Mesenchymal stem cell (in vitro differentiated cells and primary cell): ENCODE measurements around the gene CCDC178.

ENCODE experiments used
- DNase-seq: peaks from one replicate; pipeline ENCODE4 v3.0.0-alpha.2; 2013
- H2AFZ ChIP-seq: one replicate; pipeline ENCODE4 v1.6.1; 2013; ENCODE audit warnings: low read depth, mild to moderate bottlenecking, control low read depth, inconsistent platforms, low read length, moderate library complexity
- H2AK5ac ChIP-seq: 2 replicates; pipeline ENCODE4 v1.6.1; 2013; ENCODE audit warnings: low read length, moderate library complexity, mild to moderate bottlenecking, inconsistent platforms; ENCODE audit not compliant: severe bottlenecking
- H2BK120ac ChIP-seq: one replicate; pipeline ENCODE4 v1.6.1; 2013; ENCODE audit warnings: low read depth, mild to moderate bottlenecking, inconsistent platforms, low read length, moderate library complexity
- H2BK12ac ChIP-seq, 2 experiments: one replicate each; pipeline ENCODE4 v1.6.1; 2013; ENCODE audit warnings: inconsistent platforms in 2 of 2, low read length in 2 of 2, mild to moderate bottlenecking in 2 of 2, moderate library complexity in 2 of 2, control low read depth in 1 of 2
- H2BK15ac ChIP-seq: one replicate; pipeline ENCODE4 v1.6.1; 2013; ENCODE audit warnings: mild to moderate bottlenecking, low read depth, inconsistent platforms; ENCODE audit not compliant: poor library complexity, severe bottlenecking
- H2BK5ac ChIP-seq: 2 replicates; pipeline ENCODE4 v1.6.1; 2013; ENCODE audit warnings: low read depth, mild to moderate bottlenecking, low read length, control low read depth, inconsistent platforms; ENCODE audit not compliant: poor library complexity, severe bottlenecking
- H3K14ac ChIP-seq, 2 experiments: one replicate each; pipeline ENCODE4 v1.6.1; 2013; ENCODE audit warnings: inconsistent platforms in 2 of 2, low read length in 2 of 2, control low read depth in 1 of 2, mild to moderate bottlenecking in 1 of 2, moderate library complexity in 1 of 2
- H3K18ac ChIP-seq, 2 experiments: one replicate each; pipeline ENCODE4 v1.6.1; 2013; ENCODE audit warnings: inconsistent platforms in 2 of 2, low read length in 2 of 2, control low read depth in 1 of 2, low read depth in 1 of 2, mild to moderate bottlenecking in 1 of 2
- H3K23ac ChIP-seq, 2 experiments: one replicate each; pipeline ENCODE4 v1.6.1; 2013; ENCODE audit warnings: inconsistent platforms in 2 of 2, low read length in 2 of 2, mild to moderate bottlenecking in 2 of 2, moderate library complexity in 2 of 2, control low read depth in 1 of 2
- H3K27ac ChIP-seq: 2 replicates; pipeline ENCODE4 v1.5.1; 2013; ENCODE audit warnings: mild to moderate bottlenecking, moderate library complexity, low read length, control low read depth, inconsistent platforms; ENCODE audit not compliant: poor library complexity, severe bottlenecking
- H3K27me3 ChIP-seq, 2 experiments: 2 replicates each; pipeline versions ENCODE4 v1.6.1 to v1.7.0; 2013; ENCODE audit warnings: low read length in 2 of 2, mild to moderate bottlenecking in 2 of 2, moderate library complexity in 2 of 2, control low read depth in 1 of 2, inconsistent platforms in 1 of 2; ENCODE audit not compliant: control insufficient read depth in 1 of 2, insufficient read depth in 1 of 2
- H3K36me3 ChIP-seq, 2 experiments: 2 replicates each; pipeline versions ENCODE4 v1.6.1 to v1.7.0; 2013; ENCODE audit warnings: low read length in 2 of 2, control low read depth in 1 of 2, inconsistent platforms in 1 of 2, low read depth in 1 of 2, mild to moderate bottlenecking in 1 of 2; ENCODE audit not compliant: insufficient read depth in 2 of 2, control insufficient read depth in 1 of 2
- H3K4ac ChIP-seq, 2 experiments: one replicate each; pipeline ENCODE4 v1.6.1; 2013; ENCODE audit warnings: inconsistent platforms in 2 of 2, low read length in 2 of 2, mild to moderate bottlenecking in 2 of 2, moderate library complexity in 2 of 2, control low read depth in 1 of 2, low read depth in 1 of 2
- H3K4me1 ChIP-seq: 2 replicates; pipeline ENCODE4 v1.6.1; 2013; ENCODE audit warnings: low read depth, low read length, control low read depth; ENCODE audit not compliant: control insufficient read depth, insufficient read depth
- H3K4me2 ChIP-seq: 2 replicates; pipeline ENCODE4 v1.6.1; 2013; ENCODE audit warnings: low read length, mild to moderate bottlenecking, inconsistent platforms; ENCODE audit not compliant: poor library complexity, severe bottlenecking
- H3K4me3 ChIP-seq, 2 experiments: 2 replicates each; pipeline versions ENCODE4 v1.5.1 to v1.7.0; 2013; ENCODE audit warnings: low read length in 2 of 2, mild to moderate bottlenecking in 2 of 2, control low read depth in 1 of 2, low read depth in 1 of 2; ENCODE audit not compliant: insufficient read depth in 1 of 2
- H3K79me1 ChIP-seq: replicated peaks from 2 replicates; pipeline ENCODE4 v1.6.1; 2013; ENCODE audit warnings: mild to moderate bottlenecking, control low read depth, low read length, inconsistent platforms; ENCODE audit not compliant: poor library complexity, severe bottlenecking
- H3K9ac ChIP-seq: 2 replicates; pipeline ENCODE4 v1.7.0; 2013; ENCODE audit warnings: mild to moderate bottlenecking, low read length, moderate library complexity
- H3K9me3 ChIP-seq: 2 replicates; pipeline ENCODE4 v1.7.0; 2013; ENCODE audit warnings: mild to moderate bottlenecking, low read length; ENCODE audit not compliant: control insufficient read depth
- H4K8ac ChIP-seq: one replicate; pipeline ENCODE4 v1.6.1; 2013; ENCODE audit warnings: inconsistent platforms, mild to moderate bottlenecking, low read length, moderate library complexity
- H4K91ac ChIP-seq: one replicate; pipeline ENCODE4 v1.6.1; 2013; ENCODE audit warnings: mild to moderate bottlenecking, low read length, inconsistent platforms
- WGBS: methylation state at CpG from one replicate; pipeline ENCODE4 v1.1.7; 2013; ENCODE audit warnings: mixed read lengths; 5-methylcytosine and 5-hydroxymethylcytosine counted together

Gene CCDC178

GRCh38 chr18:32915516-32915915, 525.0 kb downstream of the CCDC178 start:
- Histone ChIP-seq H3K36me3 (no peaks in the 10 kb centered on the region), H4K8ac (no peak overlapping the region), H3K9ac (no peak overlapping the region), H2BK120ac (no peak overlapping the region), H3K4ac (no peak overlapping the region), H3K4me1 (peaks cover 3% of the 10 kb centered on the region), H3K79me1 (no peaks in the 10 kb centered on the region), H2AFZ (no peak overlapping the region), H3K4me3 (no peak overlapping the region), H3K18ac (no peak overlapping the region), H3K27me3 (peaks cover 0 to 5% of the 10 kb centered on the region in 2 experiments), H2BK12ac (no peak overlapping the region), H2BK5ac (no peak overlapping the region), H4K91ac (no peak overlapping the region), H3K9me3 (no peaks in the 10 kb centered on the region), H3K4me2 (no peak overlapping the region), H3K23ac (peak overlapping the region in 1 of 2 experiments; percentile 90), H3K27ac (no peak overlapping the region), H2AK5ac (no peak overlapping the region), H3K14ac (no peak overlapping the region), H2BK15ac (no peak overlapping the region)
- WGBS: 50% methylated on average over 1 of the region's 1 CpG
- no peak for DNase-seq

DNA sequence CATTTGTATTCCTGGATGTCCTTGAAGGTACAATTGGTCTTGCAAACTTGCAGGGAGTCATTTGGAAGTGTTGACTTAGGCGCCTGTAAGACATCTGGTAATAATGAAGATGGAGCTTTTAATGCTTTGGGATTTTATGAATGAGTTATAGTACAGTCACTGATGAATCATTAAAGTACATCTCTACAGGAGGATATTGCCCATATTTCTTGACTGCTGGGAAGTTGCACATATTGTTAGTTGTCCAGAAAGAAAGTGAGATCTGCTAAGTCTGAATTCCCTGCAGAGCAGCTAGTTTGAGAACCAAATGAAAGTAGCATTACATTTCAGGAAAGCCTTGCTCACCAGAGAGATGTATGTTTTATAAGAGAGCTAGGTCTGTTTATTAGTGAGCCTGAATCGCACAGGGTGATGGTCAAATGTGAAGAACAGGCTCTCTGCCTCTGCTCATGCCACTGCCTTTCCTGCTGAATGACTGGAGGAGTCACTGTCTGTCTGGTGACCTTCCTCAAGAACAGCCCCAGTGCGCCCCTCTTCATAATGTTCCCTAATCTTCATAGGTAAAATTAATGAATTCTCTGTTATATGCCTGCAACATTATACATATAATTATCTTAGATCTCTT, 528.7 kb downstream of the CCDC178 start:
- no peak overlapping the region for H4K91ac ChIP-seq
- H3K4me1 ChIP-seq: peaks cover 6% of the 10 kb centered on the region
- no peak overlapping the region for H3K4ac ChIP-seq
- peak; percentile 15 for DNase-seq
- no peak overlapping the region for H2AFZ ChIP-seq
- no peak overlapping the region for H2BK120ac ChIP-seq
- no peak overlapping the region for H2BK15ac ChIP-seq
- no peak overlapping the region for H2AK5ac ChIP-seq
- H3K79me1 ChIP-seq: no peaks in the 10 kb centered on the region
- H2BK5ac ChIP-seq: no peak overlapping the region
- no peak overlapping the region for H3K4me3 ChIP-seq
- no peak overlapping the region for H3K4me2 ChIP-seq
- no peaks in the 10 kb centered on the region for H3K9me3 ChIP-seq
- peak overlapping the region; percentile 41 for H3K27ac ChIP-seq
- no peaks in the 10 kb centered on the region for H3K27me3 ChIP-seq
- H3K36me3 ChIP-seq: no peaks in the 10 kb centered on the region
- H4K8ac ChIP-seq: no peak overlapping the region
- H3K9ac ChIP-seq: no peak overlapping the region
- WGBS: 64% methylated on average over 2 of the region's 3 CpGs
- no peak overlapping the region for H2BK12ac ChIP-seq
- H3K18ac ChIP-seq: no peak overlapping the region
- no peak overlapping the region for H3K23ac ChIP-seq
- no peak overlapping the region for H3K14ac ChIP-seq

DNA sequence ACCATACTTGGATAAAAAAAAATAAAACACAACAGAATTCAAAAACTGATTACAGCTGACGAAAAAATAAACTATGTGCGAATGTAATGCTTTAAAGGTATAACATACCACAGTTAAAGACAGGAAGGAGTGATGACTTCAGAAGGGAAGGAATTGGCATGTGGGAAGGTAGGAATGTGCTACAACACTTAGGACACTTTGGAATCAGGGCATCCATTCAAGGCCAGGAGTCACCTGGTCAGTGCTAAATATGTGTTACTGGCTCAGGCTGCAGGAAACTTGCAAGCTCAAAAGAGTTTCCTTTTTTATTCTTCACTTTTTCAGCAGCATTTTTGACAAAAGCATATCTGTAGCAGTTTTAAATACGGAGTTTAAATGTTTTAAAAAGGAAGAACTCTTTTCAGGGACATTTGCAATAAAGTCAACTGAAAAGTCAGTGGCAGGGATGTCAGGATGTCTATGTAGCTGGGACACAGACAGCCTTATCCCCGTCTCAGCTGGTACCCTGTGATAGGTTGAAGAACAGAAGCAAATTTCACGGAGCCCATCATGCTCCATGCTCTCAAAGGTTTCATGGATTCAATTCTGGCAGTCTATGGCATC, 529.7 kb downstream of the CCDC178 start:
- H3K79me1 ChIP-seq: no peaks in the 10 kb centered on the region
- no peak overlapping the region for H2AFZ ChIP-seq
- H3K4me3 ChIP-seq: no peak overlapping the region
- peaks cover 6% of the 10 kb centered on the region for H3K4me1 ChIP-seq
- no peak overlapping the region for H3K18ac ChIP-seq
- H3K9me3 ChIP-seq: no peaks in the 10 kb centered on the region
- no peak overlapping the region for H3K23ac ChIP-seq
- H2BK120ac ChIP-seq: no peak overlapping the region
- H3K4me2 ChIP-seq: no peak overlapping the region
- no peak overlapping the region for H3K4ac ChIP-seq
- WGBS: 77% methylated on average over 5 of the region's 5 CpGs
- H3K36me3 ChIP-seq: no peaks in the 10 kb centered on the region
- H3K27ac ChIP-seq: no peak overlapping the region
- H2BK12ac ChIP-seq: peak overlapping the region in 1 of 2 experiments; percentile 25
- no peak overlapping the region for H3K14ac ChIP-seq
- H2BK15ac ChIP-seq: no peak overlapping the region
- no peaks in the 10 kb centered on the region for H3K27me3 ChIP-seq
- H4K8ac ChIP-seq: no peak overlapping the region
- no peak for DNase-seq
- H4K91ac ChIP-seq: no peak overlapping the region
- H2AK5ac ChIP-seq: no peak overlapping the region
- no peak overlapping the region for H2BK5ac ChIP-seq
- no peak overlapping the region for H3K9ac ChIP-seq

DNA sequence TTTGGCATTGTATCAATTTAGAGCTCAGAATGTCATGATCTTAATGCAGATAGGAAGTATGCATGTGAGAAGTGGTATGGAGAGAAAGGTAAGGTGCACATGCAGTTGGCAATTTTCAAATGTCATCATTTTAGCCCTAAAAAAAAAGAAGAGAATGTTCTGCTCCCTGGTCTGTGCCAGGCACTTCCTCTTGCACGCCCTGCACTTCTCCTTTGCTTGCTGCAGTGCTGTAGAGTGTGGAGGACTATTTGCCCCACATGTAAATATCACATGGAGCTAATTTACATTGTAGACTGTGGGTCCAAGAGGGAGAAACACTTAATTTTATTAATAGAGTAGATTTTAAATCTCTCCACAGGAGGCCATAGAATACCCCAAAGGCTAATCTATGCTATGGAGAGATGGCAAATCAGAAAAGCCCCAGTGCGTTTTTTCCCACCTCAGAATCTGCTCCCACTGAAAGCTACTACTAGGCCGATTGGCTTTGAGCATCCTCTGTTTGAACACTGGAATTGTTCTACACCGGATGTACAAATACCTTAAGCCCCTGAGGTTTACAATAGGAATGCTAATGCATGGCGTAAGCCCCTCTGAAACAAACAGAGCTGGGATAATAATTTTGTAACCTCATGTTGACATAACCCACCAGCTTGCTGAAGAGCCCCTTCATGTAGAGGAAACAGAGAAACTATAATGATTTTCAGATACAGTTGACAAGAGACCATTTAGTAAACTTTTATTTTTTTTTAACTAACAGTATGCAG, 530.5 kb downstream of the CCDC178 start:
- DNase-seq: no peak
- Histone ChIP-seq H3K23ac (no peak overlapping the region), H2BK12ac (no peak overlapping the region), H3K9ac (no peak overlapping the region), H2BK15ac (no peak overlapping the region), H3K4me1 (peaks cover 6% of the 10 kb centered on the region), H3K79me1 (no peaks in the 10 kb centered on the region), H3K36me3 (no peaks in the 10 kb centered on the region), H4K8ac (no peak overlapping the region), H3K9me3 (no peaks in the 10 kb centered on the region), H2BK120ac (no peak overlapping the region), H3K27ac (no peak overlapping the region), H3K18ac (peak overlapping the region in 1 of 2 experiments; percentile 42), H3K4me2 (no peak overlapping the region), H3K27me3 (no peaks in the 10 kb centered on the region), H4K91ac (no peak overlapping the region), H3K14ac (no peak overlapping the region), H3K4ac (no peak overlapping the region), H2BK5ac (no peak overlapping the region), H2AFZ (no peak overlapping the region), H3K4me3 (no peak overlapping the region), H2AK5ac (no peak overlapping the region)
- 84% methylated on average over 5 of the region's 5 CpGs for WGBS
